ENCODE data around the gene C10orf120. TPM values are rescaled to one million over a fixed set of nuclear protein-coding genes. Genes with fewer than 3 reads are reported as not detected.

C10orf120 gene
- total RNA-seq, 2 donors from 2014 or later, result 0.57 TPM; not detected in 1

DNA sequence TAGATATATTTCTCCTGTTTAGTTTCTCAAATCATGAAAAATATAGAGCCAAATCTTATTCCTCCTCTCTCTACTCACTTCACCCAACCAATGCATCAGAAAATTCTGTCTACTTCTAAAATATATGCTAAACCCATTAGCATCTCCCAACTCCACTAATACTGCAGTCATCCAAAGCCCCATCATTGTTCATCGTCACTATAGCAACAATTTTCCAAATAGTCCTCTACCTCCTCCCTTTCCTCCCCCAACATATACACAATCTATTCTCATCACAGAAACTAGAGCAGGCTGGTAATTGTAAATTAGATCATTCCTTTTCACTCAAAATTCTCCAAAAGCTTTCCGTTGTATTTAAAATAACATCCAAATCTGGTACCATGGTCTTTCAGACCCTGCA, 38.4 kb upstream of the C10orf120 start:
- Histone ChIP-seq H3K9me3 (no peaks in the 10 kb centered on the region), H3K27me3 (replicated peaks; ENCODE audit: insufficient read depth) (no peaks in the 10 kb centered on the region), H3K4me1 (replicated peaks) (no peaks in the 10 kb centered on the region), H3K27ac (no peak overlapping the region), H3K36me3 (no peaks in the 10 kb centered on the region), H3K4me3 (no peak overlapping the region)
- WGBS, result 92% methylated on average over 2 of the region's 2 CpGs
- TF ChIP-seq POLR2A (IDR thresholded peaks at IDR 0.05) (no peak), POLR2AphosphoS5 (IDR thresholded peaks at IDR 0.05) (no peak)
- TF ChIP-seq, protein P1, sequence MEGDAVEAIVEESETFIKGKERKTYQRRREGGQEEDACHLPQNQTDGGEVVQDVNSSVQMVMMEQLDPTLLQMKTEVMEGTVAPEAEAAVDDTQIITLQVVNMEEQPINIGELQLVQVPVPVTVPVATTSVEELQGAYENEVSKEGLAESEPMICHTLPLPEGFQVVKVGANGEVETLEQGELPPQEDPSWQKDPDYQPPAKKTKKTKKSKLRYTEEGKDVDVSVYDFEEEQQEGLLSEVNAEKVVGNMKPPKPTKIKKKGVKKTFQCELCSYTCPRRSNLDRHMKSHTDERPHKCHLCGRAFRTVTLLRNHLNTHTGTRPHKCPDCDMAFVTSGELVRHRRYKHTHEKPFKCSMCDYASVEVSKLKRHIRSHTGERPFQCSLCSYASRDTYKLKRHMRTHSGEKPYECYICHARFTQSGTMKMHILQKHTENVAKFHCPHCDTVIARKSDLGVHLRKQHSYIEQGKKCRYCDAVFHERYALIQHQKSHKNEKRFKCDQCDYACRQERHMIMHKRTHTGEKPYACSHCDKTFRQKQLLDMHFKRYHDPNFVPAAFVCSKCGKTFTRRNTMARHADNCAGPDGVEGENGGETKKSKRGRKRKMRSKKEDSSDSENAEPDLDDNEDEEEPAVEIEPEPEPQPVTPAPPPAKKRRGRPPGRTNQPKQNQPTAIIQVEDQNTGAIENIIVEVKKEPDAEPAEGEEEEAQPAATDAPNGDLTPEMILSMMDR (IDR thresholded peaks at IDR 0.05), result no peak
- no peak for DNase-seq (ENCODE audit: low spot score)
- intact Hi-C loops (cut with DNase I), result no loop called here

GRCh38 chr10:122733931-122734665, 34.5 kb upstream of the C10orf120 start:
- Histone ChIP-seq H3K4me3 (no peak overlapping the region), H3K27ac (no peak overlapping the region), H3K4me1 (replicated peaks) (no peaks in the 10 kb centered on the region), H3K36me3 (no peaks in the 10 kb centered on the region), H3K27me3 (replicated peaks; ENCODE audit: insufficient read depth) (no peaks in the 10 kb centered on the region), H3K9me3 (no peaks in the 10 kb centered on the region)
- TF ChIP-seq POLR2A (IDR thresholded peaks at IDR 0.05) (no peak), POLR2AphosphoS5 (IDR thresholded peaks at IDR 0.05) (no peak)
- TF ChIP-seq, protein P1 (IDR thresholded peaks at IDR 0.05), result no peak
- WGBS, result 82% methylated on average over 13 of the region's 13 CpGs
- no peak for DNase-seq (ENCODE audit: low spot score)
- intact Hi-C loops (cut with DNase I), result no loop called here

- no peak overlapping the region for H3K4me3 ChIP-seq
- no peaks in the 10 kb centered on the region for H3K4me1 ChIP-seq (replicated peaks)
- intact Hi-C loops (cut with DNase I), result no loop called here
- no peaks in the 10 kb centered on the region for H3K9me3 ChIP-seq
- no peaks in the 10 kb centered on the region for H3K27me3 ChIP-seq (replicated peaks; ENCODE audit: insufficient read depth)
- no peaks in the 10 kb centered on the region for H3K36me3 ChIP-seq
- WGBS, result 24% methylated on average over 2 of the region's 2 CpGs
- TF ChIP-seq POLR2AphosphoS5 (IDR thresholded peaks at IDR 0.05) (no peak), POLR2A (IDR thresholded peaks at IDR 0.05) (no peak)
- TF ChIP-seq, protein P1 (IDR thresholded peaks at IDR 0.05), result no peak
- DNase-seq (ENCODE audit: low spot score), result no peak
- H3K27ac ChIP-seq, result no peak overlapping the region
Measured at GRCh38 chr10:122733443-122733842, 33.8 kb upstream of the C10orf120 start.

DNA sequence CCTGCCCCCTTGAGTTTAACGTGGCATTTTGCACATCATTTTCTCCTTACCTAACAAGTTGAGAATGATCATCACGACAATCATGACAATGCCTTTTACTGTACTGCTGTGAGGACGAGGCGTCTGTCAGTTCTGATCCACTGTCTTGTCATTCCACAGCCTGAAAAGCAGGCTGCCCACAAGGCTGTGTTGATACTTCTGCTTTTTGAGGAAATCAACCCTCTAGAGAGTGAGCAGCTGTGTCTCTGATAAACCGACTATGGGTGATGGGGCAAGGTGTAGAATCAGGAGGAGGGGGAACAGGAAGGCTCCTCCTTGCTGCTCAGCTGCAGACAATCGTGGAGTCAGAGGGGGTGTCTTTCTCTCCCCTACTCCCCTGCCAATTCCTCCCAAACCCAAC, 30.6 kb upstream of the C10orf120 start:
- DNase-seq (ENCODE audit: low spot score), result no peak
- H3K36me3 ChIP-seq, result no peaks in the 10 kb centered on the region
- WGBS, result 51% methylated on average over 6 of the region's 6 CpGs
- intact Hi-C loops (cut with DNase I), result no loop called here
- TF ChIP-seq, protein P1 (IDR thresholded peaks at IDR 0.05), result no peak
- no peak for TF ChIP-seq POLR2AphosphoS5 (IDR thresholded peaks at IDR 0.05)
- no peak for TF ChIP-seq POLR2A (IDR thresholded peaks at IDR 0.05)
- H3K27me3 ChIP-seq (replicated peaks; ENCODE audit: insufficient read depth), result no peaks in the 10 kb centered on the region
- H3K27ac ChIP-seq, result no peak overlapping the region
- no peak overlapping the region for H3K4me3 ChIP-seq
- no peaks in the 10 kb centered on the region for H3K9me3 ChIP-seq
- no peaks in the 10 kb centered on the region for H3K4me1 ChIP-seq (replicated peaks)

DNA sequence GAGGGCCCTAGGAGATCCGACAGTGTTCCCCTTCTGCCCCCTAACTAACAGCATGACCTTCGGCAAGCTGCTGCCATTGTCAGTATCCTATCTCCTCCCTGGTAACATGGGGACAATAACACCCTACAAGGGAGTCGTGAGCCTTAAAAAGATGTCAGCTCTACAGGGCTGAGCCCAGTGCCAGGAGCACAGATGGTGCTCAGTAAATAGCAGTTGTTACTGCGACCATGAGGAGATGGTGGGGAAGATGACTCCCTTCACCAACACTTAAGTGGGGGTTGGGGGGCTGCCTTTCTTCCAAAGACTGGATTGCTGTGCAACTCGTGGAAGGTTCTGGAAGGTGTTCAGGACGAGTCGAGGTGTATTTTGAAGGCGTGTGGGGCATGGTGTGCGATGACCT, 29.5 kb upstream of the C10orf120 start:
- TF ChIP-seq, protein P1 (IDR thresholded peaks at IDR 0.05), result no peak
- no peak for TF ChIP-seq POLR2A (IDR thresholded peaks at IDR 0.05)
- no peak for TF ChIP-seq POLR2AphosphoS5 (IDR thresholded peaks at IDR 0.05)
- intact Hi-C loops (cut with DNase I), result no loop called here
- Histone ChIP-seq H3K36me3 (no peaks in the 10 kb centered on the region), H3K4me1 (replicated peaks) (no peaks in the 10 kb centered on the region), H3K4me3 (no peak overlapping the region), H3K27ac (no peak overlapping the region), H3K27me3 (replicated peaks; ENCODE audit: insufficient read depth) (no peaks in the 10 kb centered on the region), H3K9me3 (no peaks in the 10 kb centered on the region)
- no peak for DNase-seq (ENCODE audit: low spot score)
- WGBS, result 76% methylated on average over 6 of the region's 9 CpGs
